NCI-H1694 (cell line): Measurements from ENCODE around the gene ZFHX3.

Experiments
- DNase-seq: peaks from one replicate; lab custom pipeline; 2025; lab: John Stamatoyannopoulos, UW

ZFHX3 gene

GRCh38 chr16:72901000-72901627 lies 146.8 kb downstream of the ZFHX3 start:
- DNase-seq: no peak

DNA sequence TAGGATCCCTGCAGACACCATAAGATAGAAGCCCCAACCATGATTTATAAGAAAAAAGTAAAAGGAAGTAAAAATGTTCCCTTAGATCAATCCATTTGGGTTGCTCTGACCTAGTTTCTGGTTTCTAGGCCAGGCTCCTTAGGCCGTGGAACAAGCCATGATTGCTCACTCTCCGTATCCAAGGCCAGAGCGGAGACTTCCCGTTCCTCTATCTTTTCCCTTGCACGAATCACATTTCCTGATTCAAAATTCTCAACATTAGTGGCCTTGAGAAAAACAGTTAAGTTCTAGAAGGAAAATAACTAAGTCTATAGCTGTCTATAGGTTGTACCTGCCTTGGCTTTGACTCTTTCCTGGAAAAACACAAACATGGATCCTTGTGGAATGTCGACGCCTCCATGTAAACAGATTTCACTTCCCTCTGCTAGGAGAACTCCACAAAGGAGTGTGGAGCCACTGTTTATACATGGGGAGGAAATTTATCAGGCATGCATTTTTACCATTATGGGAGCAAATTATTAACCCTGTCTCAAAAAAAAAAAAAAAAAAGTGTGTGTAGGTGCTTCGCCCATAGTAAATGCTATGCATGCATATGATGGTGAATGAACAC lies 149.6 kb downstream of the ZFHX3 start:
- DNase-seq: no peak

GRCh38 chr16:72897707-72898106 lies 150.2 kb downstream of the ZFHX3 start:
- DNase-seq: no peak

DNA sequence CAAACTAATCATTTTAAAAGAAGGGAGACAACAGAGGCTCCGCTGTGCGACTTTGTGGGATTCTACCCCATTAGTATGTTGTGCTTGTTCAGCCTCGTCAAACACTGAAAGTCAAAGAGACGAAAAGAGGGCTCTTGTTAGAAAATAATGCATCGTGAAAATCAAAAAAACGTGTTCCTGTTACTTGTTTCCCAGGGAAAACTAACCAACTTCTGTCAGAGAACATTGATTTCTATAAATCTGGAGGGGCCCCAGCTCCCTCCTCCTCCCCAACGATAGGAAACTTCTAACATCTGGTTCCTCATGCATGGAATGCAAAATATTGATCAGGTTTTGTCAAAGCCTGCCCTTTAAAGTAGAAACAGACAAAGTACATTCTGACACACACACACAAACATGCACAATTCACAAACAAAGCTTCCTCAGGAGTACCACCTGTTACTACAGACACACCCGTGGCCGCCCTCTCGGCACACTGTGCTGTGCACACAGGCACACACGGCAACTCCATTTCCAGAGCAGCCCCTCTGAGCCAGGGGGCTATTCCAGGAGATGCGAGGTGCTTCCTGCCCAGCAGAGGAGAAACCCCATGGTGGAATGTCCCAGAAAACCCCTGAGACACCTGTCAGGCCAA lies 151.3 kb downstream of the ZFHX3 start:
- DNase-seq: no peak

DNA sequence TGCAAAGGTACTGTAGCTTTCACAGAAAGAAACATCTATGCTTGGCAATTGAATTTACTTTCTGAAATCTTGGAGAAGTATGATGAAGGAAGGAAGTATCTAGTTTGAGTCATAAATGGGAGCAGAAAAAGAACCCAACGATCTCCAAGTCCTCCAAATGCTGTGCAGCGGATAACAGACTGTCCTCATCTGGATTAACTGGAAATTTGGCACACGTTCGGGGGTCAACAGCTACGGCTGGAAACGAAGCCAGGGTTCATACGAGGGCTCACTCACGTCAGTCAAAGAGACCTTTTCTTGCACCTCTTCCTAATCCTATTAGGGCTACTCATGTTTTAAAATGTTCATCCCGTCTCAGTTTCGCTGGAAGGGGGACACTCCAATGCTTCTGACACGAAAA lies 152.0 kb downstream of the ZFHX3 start:
- DNase-seq: no peak

- DNase-seq: peak; percentile 7
These were observed 153.4 kb downstream of the ZFHX3 start for GRCh38 chr16:72894293-72895151.

DNA sequence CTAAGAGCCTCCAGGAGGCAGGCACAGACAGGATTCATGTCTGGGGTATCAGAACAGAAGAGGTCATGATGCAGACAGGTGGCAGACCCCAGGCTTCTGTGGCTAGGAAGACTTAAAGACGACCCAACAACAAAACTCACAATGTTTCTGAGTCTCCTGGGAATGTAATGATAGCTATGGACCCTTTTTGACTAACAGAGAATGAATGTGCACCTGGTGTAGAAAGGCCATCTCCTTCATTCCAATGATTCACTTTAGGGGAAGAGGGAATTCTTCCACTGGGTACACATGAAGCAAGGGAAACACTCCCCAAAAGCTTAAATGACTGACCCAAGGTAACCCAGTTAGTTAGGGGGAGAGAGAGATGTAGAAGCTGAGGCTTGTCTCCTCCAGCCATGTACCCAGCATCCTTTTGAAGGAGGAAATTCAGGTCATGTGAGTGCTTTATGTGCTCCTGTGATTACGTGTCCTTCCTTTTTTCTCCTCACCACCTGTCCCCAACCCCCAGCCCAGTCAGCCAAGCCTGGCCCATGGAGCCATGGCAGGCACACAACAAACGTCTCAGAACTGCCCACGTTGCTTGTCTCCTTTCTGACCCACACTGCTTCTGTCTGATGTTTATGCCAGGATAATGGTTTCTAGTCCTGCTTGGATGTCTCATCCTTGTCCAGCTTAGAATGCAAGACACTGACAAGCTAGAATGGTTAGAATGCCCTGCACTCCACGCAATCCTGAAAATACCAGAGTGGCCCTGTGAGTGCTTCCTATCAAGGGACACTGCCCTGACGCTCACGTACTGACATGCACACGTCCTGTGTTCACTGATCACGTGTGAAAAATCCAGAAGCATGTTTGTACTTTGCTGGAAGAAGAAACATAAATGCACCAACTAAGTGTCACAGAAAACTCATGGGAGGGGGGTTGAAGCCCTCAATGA lies 156.4 kb downstream of the ZFHX3 start:
- no peak for DNase-seq

- no peak for DNase-seq
These were observed 157.3 kb downstream of the ZFHX3 start for GRCh38 chr16:72890587-72890986.

- no peak for DNase-seq
These were observed 158.0 kb downstream of the ZFHX3 start for GRCh38 chr16:72889616-72890582.

- DNase-seq: no peak
These were observed 160.4 kb downstream of the ZFHX3 start for GRCh38 chr16:72887537-72887936.

DNA sequence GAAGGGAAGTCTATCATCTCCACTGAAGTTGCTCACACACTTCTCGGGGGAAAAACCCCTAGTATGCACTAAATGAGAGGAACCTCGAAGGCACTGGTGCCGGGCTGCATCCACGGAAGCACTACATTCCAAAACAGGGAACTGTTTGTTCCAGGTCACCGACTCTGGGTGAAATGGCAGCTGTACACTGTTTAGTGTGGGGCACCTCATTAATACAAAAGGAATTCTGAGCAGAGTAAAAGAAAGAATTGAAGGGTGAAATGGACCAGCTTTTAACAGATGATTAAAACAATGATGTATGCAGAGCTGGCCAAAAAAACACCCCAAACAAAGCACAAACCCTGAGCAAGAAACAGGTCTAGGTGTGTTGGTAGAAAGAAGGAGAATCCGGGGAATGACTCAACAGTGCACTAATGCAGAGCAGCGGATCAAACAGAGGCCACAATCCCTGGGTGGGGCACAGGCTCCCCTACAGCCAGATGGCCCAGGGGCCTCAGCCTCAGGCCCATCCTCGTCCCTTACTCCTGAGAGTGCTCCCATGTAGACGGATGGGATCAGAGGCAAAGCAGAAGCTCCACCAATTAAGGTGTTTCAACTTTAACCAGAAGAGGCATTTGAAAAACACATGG lies 161.5 kb downstream of the ZFHX3 start:
- DNase-seq: no peak

DNA sequence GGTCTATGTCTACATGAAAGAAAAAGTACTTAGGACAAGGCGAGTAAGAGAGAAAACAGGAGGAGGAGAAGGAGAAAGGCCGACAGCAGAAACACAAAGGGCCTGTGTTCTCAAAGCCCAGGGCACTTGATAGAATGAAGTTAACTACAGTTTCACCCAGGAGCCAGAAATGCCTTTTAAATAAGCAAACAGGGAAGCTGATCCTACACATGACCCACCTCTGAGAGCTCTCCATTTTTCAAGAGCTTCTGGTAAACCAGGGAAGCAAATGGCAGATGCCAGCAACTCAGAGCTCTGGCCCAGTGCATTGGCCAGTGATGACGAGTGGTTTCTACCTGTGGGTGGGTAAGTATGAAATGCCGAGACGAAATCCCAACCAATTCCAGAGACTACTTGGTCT lies 163.4 kb downstream of the ZFHX3 start:
- DNase-seq: no peak

- no peak for DNase-seq
These were observed 163.9 kb downstream of the ZFHX3 start for GRCh38 chr16:72884037-72884436.

- DNase-seq: no peak
These were observed 168.1 kb downstream of the ZFHX3 start for GRCh38 chr16:72879846-72880245.

GRCh38 chr16:72878301-72879269 lies 169.3 kb downstream of the ZFHX3 start:
- no peak for DNase-seq

DNA sequence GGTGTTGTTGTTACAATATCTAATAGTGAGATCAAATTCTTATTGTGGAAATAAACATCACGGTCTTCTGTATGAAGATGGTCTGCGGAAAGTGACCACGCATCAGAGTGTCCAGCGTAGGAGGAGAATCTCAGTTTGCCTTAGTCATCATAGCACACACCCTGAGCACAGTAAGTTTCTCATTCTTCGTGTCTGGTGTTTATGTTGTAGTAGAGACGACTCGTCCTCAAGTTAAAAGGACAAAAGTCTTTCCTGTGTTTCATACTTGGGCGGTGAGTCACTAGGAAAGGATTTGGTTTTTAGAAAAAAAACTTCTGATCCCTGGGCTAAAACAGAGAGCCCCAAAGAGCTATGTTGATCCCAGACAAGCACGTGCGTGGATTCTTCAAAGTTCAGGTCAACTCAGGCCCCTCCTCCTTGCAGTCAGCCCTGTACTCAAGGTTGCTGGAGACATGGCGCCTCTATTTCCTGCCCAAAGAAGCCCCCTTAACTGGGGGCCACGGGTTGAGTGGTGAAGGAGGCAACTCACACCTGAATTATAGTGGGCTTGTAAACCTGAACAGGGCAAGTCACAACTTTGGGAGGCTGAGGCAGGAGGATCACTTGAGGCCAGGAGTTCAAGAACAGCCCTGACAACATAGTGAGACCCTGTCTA lies 170.4 kb downstream of the ZFHX3 start:
- no peak for DNase-seq

DNA sequence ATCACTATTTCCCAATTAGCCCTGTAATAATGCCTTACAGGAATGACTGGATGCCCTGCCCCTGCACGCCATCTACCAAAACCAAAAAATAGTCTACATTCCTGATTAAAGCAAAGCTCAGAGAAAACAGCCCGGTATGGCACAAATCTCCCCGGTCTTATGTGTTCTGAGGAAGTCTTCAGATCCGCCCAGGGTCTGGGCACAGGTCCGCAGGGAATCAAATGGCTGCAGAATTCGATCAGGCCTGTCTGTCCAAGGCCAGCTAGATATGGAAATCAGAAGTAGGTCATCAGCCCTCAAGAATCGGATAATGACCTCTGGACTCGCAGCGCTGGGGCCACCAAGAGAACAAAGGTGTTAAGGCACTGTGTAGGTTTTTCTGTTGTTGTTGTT lies 171.0 kb downstream of the ZFHX3 start:
- no peak for DNase-seq

- DNase-seq: no peak
These were observed 171.7 kb downstream of the ZFHX3 start for GRCh38 chr16:72876221-72876620.
